Activated CD4-positive, alpha-beta memory T cell treated with anti-CD3 and anti-CD28 coated beads, Interleukin-2, amount 10 ng/mL, durations not matched to agents 7 days and 5 days (primary cell): ENCODE results near the gene HARBI1. TPM values are rescaled to one million over a fixed set of nuclear protein-coding genes. Genes with fewer than 3 reads are reported as not detected.

Experiments used
- CTCF ChIA-PET: fragments of 350-600 bp; sonication (Branson Sonifier 250); formaldehyde crosslinking; loops from one replicate; lab custom pipeline; 2021; ENCODE audit warnings: antibody characterized with exemption, inconsistent platforms; lab: Charles Lee
- POLR2A ChIA-PET: fragments of 350-600 bp; sonication (Branson Sonifier 250); formaldehyde crosslinking; loops from one replicate; lab custom pipeline; 2021; ENCODE audit warnings: antibody characterized with exemption; lab: Charles Lee
- DNase-seq: peaks from one replicate; pipeline ENCODE4 v3.0.0-alpha.2; 2020
- H3K27ac Mint-ChIP-seq: one replicate; pipeline ENCODE4 v1.8.0; 2021; ENCODE audit warnings: mild to moderate bottlenecking, mixed read lengths
- H3K27me3 Mint-ChIP-seq: one replicate; pipeline ENCODE4 v1.8.0; 2021; ENCODE audit warnings: mixed read lengths
- H3K36me3 Mint-ChIP-seq: one replicate; pipeline ENCODE4 v1.8.0; 2021; ENCODE audit warnings: low read depth, mixed read lengths
- H3K4me1 Mint-ChIP-seq: one replicate; pipeline ENCODE4 v1.8.0; 2021; ENCODE audit warnings: mixed read lengths
- H3K4me3 Mint-ChIP-seq: one replicate; pipeline ENCODE4 v1.8.0; 2021; ENCODE audit warnings: mild to moderate bottlenecking, mixed read lengths
- H3K9me3 Mint-ChIP-seq: one replicate; pipeline ENCODE4 v1.8.0; 2021; ENCODE audit warnings: mixed read lengths
- total RNA-seq, 2 experiments: library from RNA; stranded (reverse); gene quantifications; one replicate each; pipeline ENCODE4 v1.2.3, GENCODE V29; 2021

Gene HARBI1
- total RNA-seq, 2 experiments from 2014 or later = 5.6 to 7.3 TPM

GRCh38 chr11:46557684-46558151 is 59.3 kb downstream of the HARBI1 start:
- no peaks in the 10 kb centered on the region for H3K9me3 Mint-ChIP-seq
- CTCF ChIA-PET = interaction anchor here (1.2 to 1.5 kb wide), 2 partner anchors 29 to 59 kb away, joined by 3 to 4 read pairs; partner anchors contain the start of genes ATG13 and HARBI1
- no peak overlapping the region for H3K27ac Mint-ChIP-seq
- H3K4me3 Mint-ChIP-seq = no peak overlapping the region
- H3K4me1 Mint-ChIP-seq = peaks cover 74% of the 10 kb centered on the region
- H3K27me3 Mint-ChIP-seq = no peaks in the 10 kb centered on the region
- POLR2A ChIA-PET = no interaction called here
- DNase-seq = no peak
- H3K36me3 Mint-ChIP-seq = peaks cover 11% of the 10 kb centered on the region

DNA sequence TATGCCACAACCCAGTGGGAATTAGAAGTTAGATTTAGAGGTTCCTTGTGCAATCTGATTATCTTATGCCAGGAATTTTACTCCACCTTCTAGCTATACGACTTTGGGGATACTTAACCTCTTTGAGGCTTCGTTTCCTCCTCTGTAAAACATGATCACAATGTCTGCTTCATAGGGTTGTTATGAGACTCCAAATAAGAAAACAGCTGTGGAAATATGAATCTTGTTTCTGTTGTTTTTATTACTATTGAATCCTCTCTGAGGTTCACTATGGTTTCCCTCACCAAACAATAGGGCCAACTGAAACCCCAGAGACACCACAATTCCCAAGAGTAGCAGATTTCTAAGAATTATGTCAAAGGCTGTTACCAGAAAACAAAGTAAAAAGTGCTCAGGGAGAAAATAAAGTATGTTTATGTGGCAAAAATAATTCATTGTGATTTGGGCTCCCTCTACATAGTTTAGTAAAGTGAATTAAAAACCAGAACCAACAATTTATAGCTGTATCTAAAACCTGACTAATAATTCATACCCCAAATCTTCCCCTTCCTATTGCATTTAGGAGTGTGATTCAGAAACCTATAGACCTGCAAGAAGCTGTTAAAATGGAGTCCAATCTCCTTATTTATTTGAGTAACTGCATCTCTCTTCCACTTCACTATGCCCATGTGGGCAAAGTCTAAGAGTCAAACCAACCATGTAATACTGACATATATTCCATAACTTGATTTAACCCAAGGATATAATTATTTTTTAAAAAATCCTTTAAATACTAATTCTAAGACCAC is 61.6 kb downstream of the HARBI1 start:
- H3K4me1 Mint-ChIP-seq = peaks cover 59% of the 10 kb centered on the region
- H3K27me3 Mint-ChIP-seq = no peaks in the 10 kb centered on the region
- no peaks in the 10 kb centered on the region for H3K9me3 Mint-ChIP-seq
- peaks cover 8% of the 10 kb centered on the region for H3K36me3 Mint-ChIP-seq
- ChIA-PET POLR2A (interaction anchor here (0.6 to 2.3 kb wide), 6 partner anchors 29 to 146 kb away, joined by 3 to 12 read pairs (median 4); partner anchors contain the start of genes AMBRA1, ATG13, HARBI1 and ZNF408), CTCF (interaction anchor here (0.9 to 2.5 kb wide), 8 partner anchors 16 to 116 kb away, joined by 3 to 6 read pairs (median 4); partner anchors contain the start of gene AMBRA1)
- H3K4me3 Mint-ChIP-seq = peak overlapping the region; percentile 4
- H3K27ac Mint-ChIP-seq = peak overlapping the region; percentile 61
- peak; percentile 36 for DNase-seq

GRCh38 chr11:46554213-46555147 is 62.5 kb downstream of the HARBI1 start:
- H3K4me3 Mint-ChIP-seq = no peak overlapping the region
- peaks cover 49% of the 10 kb centered on the region for H3K4me1 Mint-ChIP-seq
- no peak for DNase-seq

DNA sequence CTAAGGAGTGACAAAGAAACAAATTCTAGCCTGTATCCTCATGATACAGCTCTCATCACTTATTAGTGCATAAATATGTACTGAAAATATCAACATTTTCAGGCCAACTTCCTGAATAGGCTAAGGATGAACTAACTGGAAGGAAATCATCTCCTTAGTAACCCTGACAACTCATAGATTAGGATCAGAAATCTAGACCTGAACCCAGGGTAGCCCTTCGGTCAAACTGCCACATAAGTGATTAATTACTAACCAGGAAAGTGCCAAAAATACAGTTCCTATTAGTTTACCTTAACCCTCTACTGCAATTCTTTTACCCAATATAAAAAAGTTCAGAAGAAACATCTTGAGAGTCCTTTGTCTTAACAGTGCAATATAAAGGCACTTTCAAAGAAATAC is 63.2 kb downstream of the HARBI1 start:
- Mint-ChIP-seq H3K9me3 (no peaks in the 10 kb centered on the region), H3K4me3 (no peak overlapping the region), H3K4me1 (peaks cover 45% of the 10 kb centered on the region), H3K36me3 (peaks cover 6% of the 10 kb centered on the region), H3K27ac (no peak overlapping the region), H3K27me3 (no peaks in the 10 kb centered on the region)
- DNase-seq = no peak
- CTCF ChIA-PET = interaction anchor here (1.1 to 1.6 kb wide), 3 partner anchors 16 to 65 kb away, joined by 3 to 5 read pairs (median 3); no protein-coding TSS in a partner anchor
- POLR2A ChIA-PET = interaction anchor here (0.8 to 2.3 kb wide), 2 partner anchors 40 to 64 kb away, joined by 3 to 12 read pairs; partner anchors contain the start of genes AMBRA1 and ATG13

More at GRCh38 chr11:46554213-46555147, 62.5 kb downstream of the HARBI1 start:
- H3K27me3 Mint-ChIP-seq = no peaks in the 10 kb centered on the region
- H3K36me3 Mint-ChIP-seq = peaks cover 6% of the 10 kb centered on the region
- H3K9me3 Mint-ChIP-seq = no peaks in the 10 kb centered on the region
- POLR2A ChIA-PET = interaction anchor here (0.9 to 2.3 kb wide), 4 partner anchors 39 to 147 kb away, joined by 3 to 12 read pairs (median 4); partner anchors contain the start of genes AMBRA1 and ZNF408
- H3K27ac Mint-ChIP-seq = peak overlapping the region; percentile 38
- CTCF ChIA-PET = interaction anchor here (1.1 to 2.5 kb wide), 8 partner anchors 16 to 117 kb away, joined by 3 to 6 read pairs (median 4); partner anchors contain the start of gene AMBRA1

Other genes with a start within 250 kb of the HARBI1 start
- gene MDK, start 235.6 kb downstream of the HARBI1 start, total RNA-seq = 1 to 10 TPM; 3.5 to 4.1 TPM
- gene CHRM4, start 225.5 kb downstream of the HARBI1 start, total RNA-seq = under 1 TPM; 0.30 to 0.38 TPM
- 10 to 100 TPM; 34.6 to 35.5 TPM for gene AMBRA1, start 23.2 kb downstream of the HARBI1 start, total RNA-seq
- 10 to 100 TPM; 70.4 to 72.1 TPM for gene ATG13, start 326 bp upstream of the HARBI1 start, total RNA-seq
- 10 to 100 TPM; 77.8 to 79.7 TPM for gene ARHGAP1, start 83.4 kb upstream of the HARBI1 start, total RNA-seq
- 10 to 100 TPM; 17.1 to 17.5 TPM for gene ZNF408, start 83.8 kb upstream of the HARBI1 start, total RNA-seq
- gene F2, start 102.0 kb upstream of the HARBI1 start, total RNA-seq = not detected
- 100 to 1,000 TPM; 157 to 160 TPM for gene CKAP5, start 229.1 kb upstream of the HARBI1 start, total RNA-seq